GM19043 (cell line): ENCODE data around the gene SRC.

ENCODE experiments used
- ATAC-seq: cut with Tn5 transposase; IDR thresholded peaks from one replicate; pipeline ENCODE4 v1.9.1; 2021; ENCODE audit warnings: low read depth; ENCODE audit not compliant: unreplicated experiment

SRC gene

GRCh38 chr20:37420610-37421009, 74.7 kb downstream of the SRC start:
- no peak for ATAC-seq

- ATAC-seq, result no peak
Measured at GRCh38 chr20:37421060-37421905, 75.3 kb downstream of the SRC start.

GRCh38 chr20:37421988-37422387, 76.0 kb downstream of the SRC start:
- no peak for ATAC-seq

GRCh38 chr20:37422791-37423286, 76.9 kb downstream of the SRC start:
- no peak for ATAC-seq

GRCh38 chr20:37423545-37423944, 77.6 kb downstream of the SRC start:
- ATAC-seq, result no peak

- ATAC-seq, result no peak
Measured at GRCh38 chr20:37424062-37424851, 78.3 kb downstream of the SRC start.

- ATAC-seq, result no peak
Measured at GRCh38 chr20:37425103-37425625, 79.2 kb downstream of the SRC start.

- ATAC-seq, result no peak
Measured at GRCh38 chr20:37426106-37426505, 80.2 kb downstream of the SRC start.

- ATAC-seq, result no peak
Measured at GRCh38 chr20:37426978-37427377, 81.0 kb downstream of the SRC start.

- no peak for ATAC-seq
Measured at GRCh38 chr20:37430044-37430443, 84.1 kb downstream of the SRC start.

GRCh38 chr20:37430778-37431460, 85.0 kb downstream of the SRC start:
- ATAC-seq, result no peak

- ATAC-seq, result no peak
Measured at GRCh38 chr20:37431786-37432185, 85.8 kb downstream of the SRC start.

GRCh38 chr20:37432606-37433005, 86.7 kb downstream of the SRC start:
- ATAC-seq, result no peak

GRCh38 chr20:37435607-37436006, 89.7 kb downstream of the SRC start:
- no peak for ATAC-seq

- no peak for ATAC-seq
Measured at GRCh38 chr20:37436527-37437186, 90.7 kb downstream of the SRC start.

GRCh38 chr20:37437676-37438075, 91.7 kb downstream of the SRC start:
- ATAC-seq, result no peak

- no peak for ATAC-seq
Measured at GRCh38 chr20:37438464-37439222, 92.7 kb downstream of the SRC start.

GRCh38 chr20:37439223-37439933, 93.4 kb downstream of the SRC start:
- no peak for ATAC-seq

- no peak for ATAC-seq
Measured at GRCh38 chr20:37441023-37441422, 95.1 kb downstream of the SRC start.
